Measurements from ENCODE around the gene GJC1. TPM values are rescaled to one million over a fixed set of nuclear protein-coding genes. Genes with fewer than 3 reads are reported as not detected.

GJC1 gene
- total RNA-seq, 1 experiment from 2014 or later = 0.86 TPM

GRCh38 chr17:44754276-44754675 is 75.8 kb downstream of the GJC1 start:
- no peak for DNase-seq
- no peaks in the 10 kb centered on the region for H3K27me3 ChIP-seq (ENCODE audit: low read length)
- no peaks in the 10 kb centered on the region for H3K36me3 ChIP-seq (ENCODE audit: insufficient read depth, low read length)

GRCh38 chr17:44752953-44753861 is 76.9 kb downstream of the GJC1 start:
- no peaks in the 10 kb centered on the region for H4K20me1 ChIP-seq (ENCODE audit: insufficient read depth, low read depth, low read length)
- H3K9me2 ChIP-seq (replicated peaks; ENCODE audit: insufficient read depth, low read length) = no peaks in the 10 kb centered on the region
- H3K27me3 ChIP-seq (ENCODE audit: low read length) = no peaks in the 10 kb centered on the region
- no peak overlapping the region for H3K9ac ChIP-seq (ENCODE audit: low read length)
- DNase-seq = no peak
- H3K36me3 ChIP-seq (ENCODE audit: insufficient read depth, low read length) = no peaks in the 10 kb centered on the region
- no peak overlapping the region for H3K4me3 ChIP-seq (ENCODE audit: low read length)
- H3K4me2 ChIP-seq (ENCODE audit: low read depth, low read length, poor library complexity, severe bottlenecking) = no peak overlapping the region
- no peaks in the 10 kb centered on the region for H3K4me1 ChIP-seq (ENCODE audit: low read length)
- no peak overlapping the region for H2AFZ ChIP-seq (ENCODE audit: low read length)
- H3K27ac ChIP-seq (ENCODE audit: low read length) = no peak overlapping the region
- no peaks in the 10 kb centered on the region for H3K79me2 ChIP-seq (ENCODE audit: low read length)
- no peaks in the 10 kb centered on the region for H3K9me3 ChIP-seq (ENCODE audit: low read length)

More at GRCh38 chr17:44754276-44754675, 75.8 kb downstream of the GJC1 start:
- Histone ChIP-seq H3K4me3 (ENCODE audit: low read length) (no peak overlapping the region), H3K4me1 (ENCODE audit: low read length) (no peaks in the 10 kb centered on the region), H3K9me2 (replicated peaks; ENCODE audit: insufficient read depth, low read length) (no peaks in the 10 kb centered on the region), H3K79me2 (ENCODE audit: low read length) (no peaks in the 10 kb centered on the region), H3K9me3 (ENCODE audit: low read length) (no peaks in the 10 kb centered on the region), H4K20me1 (ENCODE audit: insufficient read depth, low read depth, low read length) (no peaks in the 10 kb centered on the region), H2AFZ (ENCODE audit: low read length) (no peak overlapping the region), H3K9ac (ENCODE audit: low read length) (no peak overlapping the region), H3K4me2 (ENCODE audit: low read depth, low read length, poor library complexity, severe bottlenecking) (no peak overlapping the region), H3K27ac (ENCODE audit: low read length) (no peak overlapping the region)

- Histone ChIP-seq H3K4me1 (ENCODE audit: low read length) (no peaks in the 10 kb centered on the region), H3K4me2 (ENCODE audit: low read depth, low read length, poor library complexity, severe bottlenecking) (no peak overlapping the region), H3K9me2 (replicated peaks; ENCODE audit: insufficient read depth, low read length) (no peaks in the 10 kb centered on the region), H3K27ac (ENCODE audit: low read length) (no peak overlapping the region), H3K9me3 (ENCODE audit: low read length) (no peaks in the 10 kb centered on the region), H3K9ac (ENCODE audit: low read length) (no peak overlapping the region), H2AFZ (ENCODE audit: low read length) (no peak overlapping the region), H4K20me1 (ENCODE audit: insufficient read depth, low read depth, low read length) (no peaks in the 10 kb centered on the region), H3K79me2 (ENCODE audit: low read length) (no peaks in the 10 kb centered on the region), H3K4me3 (ENCODE audit: low read length) (no peak overlapping the region), H3K27me3 (ENCODE audit: low read length) (no peaks in the 10 kb centered on the region), H3K36me3 (ENCODE audit: insufficient read depth, low read length) (no peaks in the 10 kb centered on the region)
- DNase-seq = no peak
Measured at GRCh38 chr17:44751806-44752205, 78.3 kb downstream of the GJC1 start.

- Histone ChIP-seq H3K9ac (ENCODE audit: low read length) (no peak overlapping the region), H2AFZ (ENCODE audit: low read length) (no peak overlapping the region), H3K27me3 (ENCODE audit: low read length) (no peaks in the 10 kb centered on the region), H4K20me1 (ENCODE audit: insufficient read depth, low read depth, low read length) (no peaks in the 10 kb centered on the region), H3K9me3 (ENCODE audit: low read length) (no peaks in the 10 kb centered on the region), H3K4me2 (ENCODE audit: low read depth, low read length, poor library complexity, severe bottlenecking) (no peak overlapping the region), H3K9me2 (replicated peaks; ENCODE audit: insufficient read depth, low read length) (no peaks in the 10 kb centered on the region), H3K4me1 (ENCODE audit: low read length) (no peaks in the 10 kb centered on the region), H3K36me3 (ENCODE audit: insufficient read depth, low read length) (no peaks in the 10 kb centered on the region), H3K4me3 (ENCODE audit: low read length) (no peak overlapping the region), H3K79me2 (ENCODE audit: low read length) (no peaks in the 10 kb centered on the region), H3K27ac (ENCODE audit: low read length) (no peak overlapping the region)
- no peak for DNase-seq
Measured at GRCh38 chr17:44751331-44751730, 78.8 kb downstream of the GJC1 start.

GRCh38 chr17:44749980-44750318 is 80.1 kb downstream of the GJC1 start:
- Histone ChIP-seq H3K9ac (ENCODE audit: low read length) (no peak overlapping the region), H3K27ac (ENCODE audit: low read length) (no peak overlapping the region), H3K4me3 (ENCODE audit: low read length) (no peak overlapping the region), H3K4me1 (ENCODE audit: low read length) (no peaks in the 10 kb centered on the region), H3K9me3 (ENCODE audit: low read length) (no peaks in the 10 kb centered on the region), H4K20me1 (ENCODE audit: insufficient read depth, low read depth, low read length) (no peaks in the 10 kb centered on the region), H3K4me2 (ENCODE audit: low read depth, low read length, poor library complexity, severe bottlenecking) (no peak overlapping the region), H3K9me2 (replicated peaks; ENCODE audit: insufficient read depth, low read length) (no peaks in the 10 kb centered on the region), H3K36me3 (ENCODE audit: insufficient read depth, low read length) (no peaks in the 10 kb centered on the region), H2AFZ (ENCODE audit: low read length) (no peak overlapping the region), H3K27me3 (ENCODE audit: low read length) (no peaks in the 10 kb centered on the region), H3K79me2 (ENCODE audit: low read length) (no peaks in the 10 kb centered on the region)
- no peak for DNase-seq

- no peaks in the 10 kb centered on the region for H3K4me1 ChIP-seq (ENCODE audit: low read length)
- H3K4me3 ChIP-seq (ENCODE audit: low read length) = no peak overlapping the region
- H3K4me2 ChIP-seq (ENCODE audit: low read depth, low read length, poor library complexity, severe bottlenecking) = no peak overlapping the region
- H3K27ac ChIP-seq (ENCODE audit: low read length) = no peak overlapping the region
- no peaks in the 10 kb centered on the region for H3K9me2 ChIP-seq (replicated peaks; ENCODE audit: insufficient read depth, low read length)
- H2AFZ ChIP-seq (ENCODE audit: low read length) = no peak overlapping the region
- H3K36me3 ChIP-seq (ENCODE audit: insufficient read depth, low read length) = no peaks in the 10 kb centered on the region
- no peak overlapping the region for H3K9ac ChIP-seq (ENCODE audit: low read length)
- no peaks in the 10 kb centered on the region for H3K27me3 ChIP-seq (ENCODE audit: low read length)
- DNase-seq = no peak
- no peaks in the 10 kb centered on the region for H3K79me2 ChIP-seq (ENCODE audit: low read length)
- H4K20me1 ChIP-seq (ENCODE audit: insufficient read depth, low read depth, low read length) = no peaks in the 10 kb centered on the region
- H3K9me3 ChIP-seq (ENCODE audit: low read length) = no peaks in the 10 kb centered on the region
Measured at GRCh38 chr17:44749076-44749979, 80.8 kb downstream of the GJC1 start.

Other genes starting within 250 kb of the GJC1 start
- not detected in 2 replicates for gene MEIOC, start 173.8 kb downstream of the GJC1 start, total RNA-seq (2014; rRNA removed; shearing (Covaris generic); ENCODE audit: low replicate concordance)
- gene CCDC43, start 140.5 kb downstream of the GJC1 start, total RNA-seq (2014; rRNA removed; shearing (Covaris generic); ENCODE audit: low replicate concordance) = 17.1 and 21.5 TPM in 2 replicates
- 11.6 and 16.2 TPM in 2 replicates for gene DBF4B, start 121.6 kb downstream of the GJC1 start, total RNA-seq (2014; rRNA removed; shearing (Covaris generic); ENCODE audit: low replicate concordance)
- 1.3 and 1.7 TPM in 2 replicates for gene ADAM11, start 71.3 kb downstream of the GJC1 start, total RNA-seq (2014; rRNA removed; shearing (Covaris generic); ENCODE audit: low replicate concordance)
- gene HIGD1B, start 17.6 kb upstream of the GJC1 start, total RNA-seq (2014; rRNA removed; shearing (Covaris generic); ENCODE audit: low replicate concordance) = not detected in 2 replicates
- 80.2 and 97.5 TPM in 2 replicates for gene EFTUD2, start 69.2 kb upstream of the GJC1 start, total RNA-seq (2014; rRNA removed; shearing (Covaris generic); ENCODE audit: low replicate concordance)
- not detected in 2 replicates for gene GFAP, start 85.2 kb upstream of the GJC1 start, total RNA-seq (2014; rRNA removed; shearing (Covaris generic); ENCODE audit: low replicate concordance)
- 8.5 and 11.8 TPM in 2 replicates for gene KIF18B, start 117.5 kb upstream of the GJC1 start, total RNA-seq (2014; rRNA removed; shearing (Covaris generic); ENCODE audit: low replicate concordance)
- not detected in 2 replicates for gene C1QL1, start 138.0 kb upstream of the GJC1 start, total RNA-seq (2014; rRNA removed; shearing (Covaris generic); ENCODE audit: low replicate concordance)
- 29.4 and 29.8 TPM in 2 replicates for gene DCAKD, start 221.3 kb upstream of the GJC1 start, total RNA-seq (2014; rRNA removed; shearing (Covaris generic); ENCODE audit: low replicate concordance)
- gene NMT1, start 231.0 kb upstream of the GJC1 start, total RNA-seq (2014; rRNA removed; shearing (Covaris generic); ENCODE audit: low replicate concordance) = 48.5 and 53.2 TPM in 2 replicates

Data from Karpas-422 (cell line).